Ishikawa (cell line): ENCODE data around the gene ST14.

Experiments
- EGR1 ChIP-seq: IDR thresholded peaks from 2 replicates; pipeline ENCODE4 v1.6.1; 2012
- FOXM1 ChIP-seq: IDR thresholded peaks from 2 replicates; pipeline ENCODE4 v1.6.1; 2012; ENCODE audit warnings: low read depth, borderline replicate concordance
- MAX ChIP-seq: IDR thresholded peaks from 2 replicates; pipeline ENCODE4 v1.6.1; 2012

GRCh38 chr11:130136107-130136506 lies 23.5 kb upstream of the ST14 start:
- no peak for TF ChIP-seq EGR1
- no peak for TF ChIP-seq FOXM1
- TF ChIP-seq MAX = no peak
